ENCODE data around the gene CDC5L. TPM values are rescaled to one million over a fixed set of nuclear protein-coding genes. Genes with fewer than 3 reads are reported as not detected.
"Not testable (repeated sequence)": the region's sequence is repeated elsewhere in the genome, so short reads cannot be mapped to it uniquely, and the experiment has no call there.

Gene CDC5L
- total and polyA plus RNA-seq, 2 experiments from 2014 or later, result 17.1 to 20.3 TPM

DNA sequence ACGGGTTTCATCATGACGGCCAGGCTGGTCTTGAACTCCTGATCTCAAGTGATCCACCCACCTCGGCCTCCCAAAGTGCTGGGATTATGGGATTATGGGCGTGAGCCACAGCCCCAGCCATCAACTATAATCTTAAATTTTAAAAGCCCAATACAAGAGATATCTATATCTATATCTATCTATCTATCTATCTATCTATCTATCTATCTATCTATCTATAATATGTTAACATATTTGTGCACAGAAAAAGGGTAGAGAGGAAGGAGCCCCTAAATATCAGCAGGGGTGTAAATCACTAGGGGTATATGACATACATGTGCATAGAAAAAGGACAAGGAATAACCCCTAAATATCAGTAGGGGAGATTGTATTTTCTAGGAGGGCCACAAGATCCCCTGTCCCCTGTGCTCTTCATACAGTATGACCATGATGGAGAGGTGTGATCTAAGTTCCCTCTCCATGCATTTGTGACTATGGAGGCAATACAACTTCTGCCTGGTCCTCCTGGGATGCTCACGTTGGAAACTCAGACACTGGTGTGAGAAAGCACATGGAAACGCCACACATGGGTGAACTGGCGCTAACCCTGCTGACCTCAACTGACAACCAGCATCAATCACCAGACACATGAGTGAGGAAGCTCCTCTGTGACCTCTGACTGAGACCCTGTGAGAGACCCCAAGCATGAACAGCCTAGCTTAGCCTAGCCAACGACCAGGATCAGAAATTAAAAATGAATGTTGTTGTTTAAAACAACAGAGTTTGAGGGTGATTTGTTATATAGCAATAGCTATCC is 46.2 kb upstream of the CDC5L start:
- Histone ChIP-seq H3K4me3 (no peak overlapping the region), H3K9me3 (ENCODE audit: low read depth) (no peaks in the 10 kb centered on the region)
- TF ChIP-seq, protein P1, sequence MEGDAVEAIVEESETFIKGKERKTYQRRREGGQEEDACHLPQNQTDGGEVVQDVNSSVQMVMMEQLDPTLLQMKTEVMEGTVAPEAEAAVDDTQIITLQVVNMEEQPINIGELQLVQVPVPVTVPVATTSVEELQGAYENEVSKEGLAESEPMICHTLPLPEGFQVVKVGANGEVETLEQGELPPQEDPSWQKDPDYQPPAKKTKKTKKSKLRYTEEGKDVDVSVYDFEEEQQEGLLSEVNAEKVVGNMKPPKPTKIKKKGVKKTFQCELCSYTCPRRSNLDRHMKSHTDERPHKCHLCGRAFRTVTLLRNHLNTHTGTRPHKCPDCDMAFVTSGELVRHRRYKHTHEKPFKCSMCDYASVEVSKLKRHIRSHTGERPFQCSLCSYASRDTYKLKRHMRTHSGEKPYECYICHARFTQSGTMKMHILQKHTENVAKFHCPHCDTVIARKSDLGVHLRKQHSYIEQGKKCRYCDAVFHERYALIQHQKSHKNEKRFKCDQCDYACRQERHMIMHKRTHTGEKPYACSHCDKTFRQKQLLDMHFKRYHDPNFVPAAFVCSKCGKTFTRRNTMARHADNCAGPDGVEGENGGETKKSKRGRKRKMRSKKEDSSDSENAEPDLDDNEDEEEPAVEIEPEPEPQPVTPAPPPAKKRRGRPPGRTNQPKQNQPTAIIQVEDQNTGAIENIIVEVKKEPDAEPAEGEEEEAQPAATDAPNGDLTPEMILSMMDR (IDR thresholded peaks at IDR 0.05; ENCODE audit: low read depth, low read length), result no peak

DNA sequence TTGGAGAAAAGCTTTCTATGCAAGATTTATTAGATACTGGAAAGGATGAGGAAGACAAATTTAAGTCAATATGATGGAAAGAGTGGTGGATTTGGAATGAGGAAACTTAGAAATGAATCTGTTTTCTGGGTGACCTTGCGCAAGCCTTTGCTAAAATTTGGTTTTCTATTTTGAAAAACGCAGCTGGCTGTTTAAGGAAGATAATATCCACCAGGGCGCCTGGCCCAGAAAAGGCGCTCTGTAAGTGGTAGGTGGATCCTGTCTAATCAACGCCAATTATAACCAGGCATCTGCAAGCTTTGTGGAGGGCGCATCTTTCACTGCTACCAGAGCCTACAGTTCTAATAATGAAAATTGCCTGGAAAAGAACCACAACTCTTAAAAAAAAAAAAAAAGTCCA is 45.5 kb upstream of the CDC5L start:
- Histone ChIP-seq H3K36me3 (no peaks in the 10 kb centered on the region), H3K4me1 (ENCODE audit: low read depth) (peaks cover 7% of the 10 kb centered on the region), H3K4me3 (no peak overlapping the region), H3K27ac (no peak overlapping the region), H3K27me3 (peaks cover 21% of the 10 kb centered on the region), H3K9me3 (ENCODE audit: low read depth) (no peaks in the 10 kb centered on the region)
- peak in 1 of 2 donors; percentile 27 for DNase-seq (ENCODE audit: low read depth in 1 of 2, low spot score in 1 of 2)
- TF ChIP-seq, protein P1 (IDR thresholded peaks at IDR 0.05; ENCODE audit: low read depth, low read length), result no peak

More for the DNA sequence above, 46.2 kb upstream of the CDC5L start:
- Histone ChIP-seq H3K27ac (no peak overlapping the region), H3K36me3 (no peaks in the 10 kb centered on the region), H3K4me1 (ENCODE audit: low read depth) (peaks cover 7% of the 10 kb centered on the region), H3K27me3 (peaks cover 21% of the 10 kb centered on the region)
- DNase-seq (ENCODE audit: low read depth in 1 of 2, low spot score in 1 of 2), result no peak

DNA sequence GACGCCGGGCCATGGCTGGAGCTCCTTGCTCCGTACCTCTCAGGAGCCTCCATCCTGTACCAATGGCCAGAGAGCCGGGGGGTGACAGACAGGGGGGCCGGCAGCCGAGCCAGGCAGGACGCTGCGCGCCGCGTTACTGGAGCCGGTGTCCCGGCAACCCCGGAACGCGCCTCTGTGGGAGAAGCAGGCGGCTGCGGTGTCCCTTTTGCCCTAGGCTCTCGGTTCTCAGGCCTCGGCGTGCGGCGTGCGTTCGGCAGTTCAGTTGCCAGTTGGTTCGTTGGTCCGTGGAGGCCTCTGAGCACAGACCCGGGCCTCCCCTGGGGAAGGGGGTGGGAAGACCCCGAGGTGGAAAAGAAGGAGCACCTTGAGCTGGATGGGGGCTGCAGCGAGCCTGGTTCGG is 45.0 kb upstream of the CDC5L start, which contains the start of gene SPATS1:
Gene SPATS1 (plus strand): TSS at position 162 of the 400 bp plus-strand sequence. CDS start 446 bp downstream, outside the sequence.
- no peaks in the 10 kb centered on the region for H3K36me3 ChIP-seq
- peaks cover 21% of the 10 kb centered on the region for H3K27me3 ChIP-seq
- no peaks in the 10 kb centered on the region for H3K9me3 ChIP-seq (ENCODE audit: low read depth)
- H3K27ac ChIP-seq, result no peak within 1 kb of the TSS
- TF ChIP-seq, protein P1 (IDR thresholded peaks at IDR 0.05; ENCODE audit: low read depth, low read length), result no peak
- peak in 1 of 2 donors; percentile 16 for DNase-seq (ENCODE audit: low read depth in 1 of 2, low spot score in 1 of 2)
- H3K4me1 ChIP-seq (ENCODE audit: low read depth), result peaks cover 7% of the 10 kb centered on the region
- H3K4me3 ChIP-seq, result no peak within 1 kb of the TSS

DNA sequence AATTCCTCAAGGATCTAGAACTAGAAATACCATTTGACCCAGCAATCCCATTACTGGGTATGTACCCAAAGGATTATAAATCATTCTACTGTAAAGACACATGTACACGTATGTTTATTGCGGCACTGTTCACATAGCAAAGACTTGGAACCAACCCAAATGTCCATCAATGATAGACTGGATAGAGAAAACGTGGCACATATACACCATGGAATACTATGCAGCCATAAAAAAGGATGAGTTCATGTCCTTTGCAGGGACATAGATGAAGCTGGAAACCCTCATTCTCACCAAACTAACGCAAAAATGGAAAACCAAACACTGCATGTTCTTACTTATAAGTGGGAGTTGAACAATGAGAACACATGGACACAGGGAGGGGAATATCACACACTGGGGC is 40.7 kb upstream of the CDC5L start:
- not testable (repeated sequence) for H3K36me3 ChIP-seq; H3K9me3 ChIP-seq (ENCODE audit: low read depth); H3K27ac ChIP-seq; H3K4me3 ChIP-seq; H3K4me1 ChIP-seq (ENCODE audit: low read depth); DNase-seq (ENCODE audit: low read depth in 1 of 2, low spot score in 1 of 2)
- peaks cover 21% of the 10 kb centered on the region for H3K27me3 ChIP-seq

DNA sequence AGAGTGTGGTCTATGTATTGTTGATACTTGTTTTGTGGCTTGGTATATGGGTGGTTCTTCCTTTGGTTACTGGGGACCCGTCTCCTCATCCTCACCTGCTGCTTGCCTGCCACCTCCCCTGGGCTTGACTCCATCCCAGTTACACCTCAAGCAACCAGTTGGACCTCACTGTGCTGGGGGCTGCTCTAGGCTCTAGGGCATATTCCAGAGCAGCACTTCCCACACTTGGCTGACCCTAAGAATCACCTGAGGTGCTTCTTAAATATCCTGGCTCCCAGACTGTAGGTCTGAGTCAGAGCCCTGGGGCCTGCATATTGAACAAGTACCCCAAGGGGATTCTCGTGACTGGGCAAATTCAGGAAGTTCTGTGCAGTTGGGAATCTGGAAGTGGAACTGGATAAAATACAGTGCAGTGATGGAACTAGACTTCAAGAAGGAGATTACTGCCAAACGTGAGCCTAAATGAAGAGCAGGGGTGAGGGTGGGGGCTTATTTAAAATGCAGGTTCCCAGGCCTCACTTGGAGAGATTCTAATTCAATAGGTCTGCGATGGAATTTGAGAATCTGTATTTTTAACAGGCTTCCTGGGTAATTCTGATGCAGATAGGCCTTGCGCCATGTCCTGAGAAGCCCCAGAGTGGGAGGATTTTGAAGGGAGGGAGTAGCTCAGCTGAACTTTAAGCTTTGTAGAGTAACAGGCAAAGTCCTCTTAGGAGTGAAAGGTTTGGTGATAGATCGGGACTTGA is 37.4 kb upstream of the CDC5L start:
- Histone ChIP-seq H3K27me3 (peaks cover 6% of the 10 kb centered on the region), H3K9me3 (ENCODE audit: low read depth) (no peaks in the 10 kb centered on the region), H3K36me3 (no peaks in the 10 kb centered on the region), H3K27ac (no peak overlapping the region), H3K4me3 (no peak overlapping the region), H3K4me1 (ENCODE audit: low read depth) (no peaks in the 10 kb centered on the region)
- no peak for DNase-seq (ENCODE audit: low read depth in 1 of 2, low spot score in 1 of 2)
- TF ChIP-seq, protein P1 (IDR thresholded peaks at IDR 0.05; ENCODE audit: low read depth, low read length), result no peak

DNA sequence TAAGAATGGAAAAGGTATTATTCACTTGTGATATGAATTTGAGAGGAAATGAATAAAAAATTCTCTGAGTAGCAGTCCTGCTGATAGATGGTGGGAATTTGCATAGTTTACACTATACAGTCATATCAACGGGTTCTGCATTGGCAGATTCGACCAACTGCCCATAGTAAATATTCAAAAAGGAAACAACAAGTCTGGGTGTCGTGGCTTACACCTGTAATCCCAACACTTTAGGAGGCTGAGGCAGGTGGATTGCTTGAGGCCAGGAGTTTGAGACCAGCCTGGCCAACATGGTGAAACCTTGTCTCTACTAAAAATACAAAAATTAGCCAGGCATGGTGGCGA is 36.9 kb upstream of the CDC5L start:
- not testable (repeated sequence) for H3K27me3 ChIP-seq; H3K36me3 ChIP-seq; H3K9me3 ChIP-seq (ENCODE audit: low read depth); H3K27ac ChIP-seq; DNase-seq (ENCODE audit: low read depth in 1 of 2, low spot score in 1 of 2); H3K4me1 ChIP-seq (ENCODE audit: low read depth); H3K4me3 ChIP-seq

All from cardiac muscle cell (in vitro differentiated cells and primary cell).